Glutamatergic neuron (in vitro differentiated cells): ENCODE measurements around the gene ZNF473. TPM values are rescaled to one million over a fixed set of nuclear protein-coding genes. Genes with fewer than 3 reads are reported as not detected.
A peak's percentile ranks its signal among the peaks of the same experiment; 100 is the strongest.
"Not testable (repeated sequence)": the region's sequence is repeated elsewhere in the genome, so short reads cannot be mapped to it uniquely, and the experiment has no call there.

Experiments used
- DNase-seq: peaks from one replicate; pipeline ENCODE4 v3.0.0; 2022
- H3K27ac Mint-ChIP-seq: one replicate; pipeline ENCODE4 v1.8.0; 2020; ENCODE audit warnings: mild to moderate bottlenecking, mixed read lengths, inconsistent platforms; ENCODE audit not compliant: unreplicated experiment
- H3K27me3 Mint-ChIP-seq: one replicate; pipeline ENCODE4 v1.8.0; 2020; ENCODE audit warnings: mild to moderate bottlenecking, moderate library complexity, mixed read lengths, inconsistent platforms; ENCODE audit not compliant: unreplicated experiment
- H3K36me3 Mint-ChIP-seq: one replicate; pipeline ENCODE4 v1.8.0; 2020; ENCODE audit warnings: mild to moderate bottlenecking, mixed read lengths, inconsistent platforms; ENCODE audit not compliant: unreplicated experiment
- H3K4me1 Mint-ChIP-seq: one replicate; pipeline ENCODE4 v1.8.0; 2020; ENCODE audit warnings: mild to moderate bottlenecking, low read depth, mixed read lengths, inconsistent platforms; ENCODE audit not compliant: unreplicated experiment
- H3K4me3 Mint-ChIP-seq: one replicate; pipeline ENCODE4 v1.8.0; 2020; ENCODE audit warnings: mild to moderate bottlenecking, mixed read lengths, inconsistent platforms; ENCODE audit not compliant: unreplicated experiment
- H3K9me3 Mint-ChIP-seq: one replicate; pipeline ENCODE4 v1.8.0; 2020; ENCODE audit warnings: mild to moderate bottlenecking, moderate library complexity, mixed read lengths, inconsistent platforms; ENCODE audit not compliant: unreplicated experiment
- total RNA-seq: library from RNA; stranded (reverse); fragmentation: NEBNext Ultra II Directional; extraction: Animal tissue kit (Norgen Biotek cat#: 25700); gene quantifications from one replicate; pipeline ENCODE4 v1.2.1, GENCODE V29; 2021; ENCODE audit not compliant: unreplicated experiment
- TF ChIP-seq, protein P1 (sequence below): fragments of 200-600 bp; sonication (generic); IDR thresholded peaks from one replicate; pipeline ENCODE4 v1.5.0; 2021; ENCODE audit not compliant: partially characterized antibody, unreplicated experiment

ZNF473 gene
- total RNA-seq, 1 donor from 2014 or later, result 13.4 TPM

DNA sequence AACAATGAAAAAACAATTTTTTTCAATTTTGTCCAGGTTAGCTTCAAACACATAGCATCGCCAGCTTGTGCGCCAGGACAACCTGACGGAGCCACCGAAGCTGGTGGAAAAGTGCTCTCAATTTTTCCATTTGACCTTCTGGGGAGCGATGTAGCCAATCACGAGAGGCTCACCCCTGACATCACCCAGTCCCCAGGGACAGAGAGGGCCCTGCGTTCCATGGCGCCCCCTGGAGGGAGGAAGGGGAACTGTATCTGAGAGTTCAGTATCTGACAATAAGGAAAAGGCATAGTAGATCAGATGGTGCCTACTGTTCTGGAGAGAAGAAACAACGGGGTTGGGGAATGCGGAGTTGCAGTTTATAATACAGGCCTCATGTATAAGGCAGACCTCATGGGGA lies 64.9 kb downstream of the ZNF473 start:
- not testable (repeated sequence) for H3K27me3 Mint-ChIP-seq

DNA sequence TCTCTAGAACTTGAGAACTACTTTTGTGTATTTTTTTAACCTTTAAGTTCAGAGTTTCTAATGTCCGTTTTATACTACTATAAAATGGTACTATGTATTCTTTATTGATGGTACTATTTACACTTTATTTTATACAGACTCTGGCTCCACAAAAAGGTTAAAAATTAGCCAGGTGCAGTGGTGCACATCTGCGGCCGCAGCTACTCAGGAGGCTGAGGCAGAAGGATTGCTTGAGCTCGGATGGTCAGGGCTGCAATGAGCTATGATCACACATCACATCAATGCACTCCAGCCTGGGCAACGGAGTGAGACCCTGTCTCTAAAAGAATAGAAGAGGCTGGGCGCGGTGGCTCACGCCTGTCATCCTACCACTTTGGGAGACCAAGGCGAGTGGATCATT lies 66.0 kb downstream of the ZNF473 start:
- H3K4me1 Mint-ChIP-seq, H3K27me3 Mint-ChIP-seq, DNase-seq, H3K4me3 Mint-ChIP-seq, H3K9me3 Mint-ChIP-seq, H3K27ac Mint-ChIP-seq, H3K36me3 Mint-ChIP-seq: not testable (repeated sequence)

More for the DNA sequence above, 64.9 kb downstream of the ZNF473 start:
- H3K4me3 Mint-ChIP-seq, H3K4me1 Mint-ChIP-seq, DNase-seq, H3K9me3 Mint-ChIP-seq, H3K27ac Mint-ChIP-seq, H3K36me3 Mint-ChIP-seq: not testable (repeated sequence)
- TF ChIP-seq, protein P1, sequence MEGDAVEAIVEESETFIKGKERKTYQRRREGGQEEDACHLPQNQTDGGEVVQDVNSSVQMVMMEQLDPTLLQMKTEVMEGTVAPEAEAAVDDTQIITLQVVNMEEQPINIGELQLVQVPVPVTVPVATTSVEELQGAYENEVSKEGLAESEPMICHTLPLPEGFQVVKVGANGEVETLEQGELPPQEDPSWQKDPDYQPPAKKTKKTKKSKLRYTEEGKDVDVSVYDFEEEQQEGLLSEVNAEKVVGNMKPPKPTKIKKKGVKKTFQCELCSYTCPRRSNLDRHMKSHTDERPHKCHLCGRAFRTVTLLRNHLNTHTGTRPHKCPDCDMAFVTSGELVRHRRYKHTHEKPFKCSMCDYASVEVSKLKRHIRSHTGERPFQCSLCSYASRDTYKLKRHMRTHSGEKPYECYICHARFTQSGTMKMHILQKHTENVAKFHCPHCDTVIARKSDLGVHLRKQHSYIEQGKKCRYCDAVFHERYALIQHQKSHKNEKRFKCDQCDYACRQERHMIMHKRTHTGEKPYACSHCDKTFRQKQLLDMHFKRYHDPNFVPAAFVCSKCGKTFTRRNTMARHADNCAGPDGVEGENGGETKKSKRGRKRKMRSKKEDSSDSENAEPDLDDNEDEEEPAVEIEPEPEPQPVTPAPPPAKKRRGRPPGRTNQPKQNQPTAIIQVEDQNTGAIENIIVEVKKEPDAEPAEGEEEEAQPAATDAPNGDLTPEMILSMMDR, result peak; percentile 14

DNA sequence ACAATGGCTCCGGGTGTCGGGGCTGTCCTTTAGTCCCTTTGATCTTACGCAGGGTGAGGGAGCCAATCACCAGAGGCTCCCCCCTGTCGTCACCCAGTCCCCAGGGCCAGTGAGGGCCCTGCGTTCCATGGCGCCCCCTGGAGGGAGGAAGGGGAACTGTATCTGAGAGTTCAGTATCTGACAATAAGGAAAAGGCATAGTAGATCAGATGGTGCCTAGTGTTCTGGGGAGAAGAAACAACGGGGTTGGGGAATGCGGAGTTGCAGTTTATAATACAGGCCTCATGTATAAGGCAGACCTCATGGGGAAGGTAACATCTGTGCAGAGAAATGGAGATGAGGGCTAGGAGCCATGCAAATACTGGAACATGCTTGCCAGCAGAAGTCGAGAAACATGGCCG lies 66.8 kb downstream of the ZNF473 start:
- not testable (repeated sequence) for H3K27ac Mint-ChIP-seq, H3K4me3 Mint-ChIP-seq, H3K9me3 Mint-ChIP-seq

DNA sequence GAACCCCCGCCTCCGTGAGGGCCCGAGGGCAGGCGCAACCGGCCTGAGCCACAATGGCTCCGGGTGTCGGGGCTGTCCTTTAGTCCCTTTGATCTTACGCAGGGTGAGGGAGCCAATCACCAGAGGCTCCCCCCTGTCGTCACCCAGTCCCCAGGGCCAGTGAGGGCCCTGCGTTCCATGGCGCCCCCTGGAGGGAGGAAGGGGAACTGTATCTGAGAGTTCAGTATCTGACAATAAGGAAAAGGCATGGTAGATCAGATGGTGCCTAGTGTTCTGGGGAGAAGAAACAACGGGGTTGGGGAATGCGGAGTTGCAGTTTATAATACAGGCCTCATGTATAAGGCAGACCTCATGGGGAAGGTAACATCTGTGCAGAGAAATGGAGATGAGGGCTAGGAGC lies 72.1 kb downstream of the ZNF473 start:
- DNase-seq, H3K27me3 Mint-ChIP-seq: not testable (repeated sequence)

More for the DNA sequence above, 66.8 kb downstream of the ZNF473 start:
- not testable (repeated sequence) for H3K36me3 Mint-ChIP-seq, DNase-seq, H3K27me3 Mint-ChIP-seq, H3K4me1 Mint-ChIP-seq

DNA sequence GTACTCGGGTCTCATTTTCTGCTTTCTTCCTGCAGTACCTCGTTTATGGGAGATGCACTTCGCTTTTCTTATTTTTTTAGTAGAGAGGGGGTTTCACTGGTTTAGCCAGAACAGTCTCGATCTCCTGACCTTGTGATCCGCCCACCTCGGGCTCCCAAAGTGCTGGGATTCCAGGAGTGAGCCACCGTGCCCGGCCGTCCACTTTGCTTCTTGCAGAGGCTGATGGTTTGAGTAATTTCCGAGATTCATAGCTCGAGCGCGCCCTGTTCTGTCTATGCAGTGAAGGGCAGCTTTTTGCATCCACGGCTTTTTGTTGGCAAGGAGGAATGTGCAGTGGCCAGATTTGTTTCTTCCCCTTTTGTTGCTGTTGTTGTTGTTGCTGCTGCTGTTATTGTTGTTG lies 73.1 kb downstream of the ZNF473 start:
- not testable (repeated sequence) for H3K9me3 Mint-ChIP-seq, H3K36me3 Mint-ChIP-seq, H3K4me3 Mint-ChIP-seq, H3K27ac Mint-ChIP-seq, H3K27me3 Mint-ChIP-seq, H3K4me1 Mint-ChIP-seq
- DNase-seq, result peak; percentile 49

More for the DNA sequence above, 72.1 kb downstream of the ZNF473 start:
- not testable (repeated sequence) for H3K4me1 Mint-ChIP-seq, H3K27ac Mint-ChIP-seq, H3K36me3 Mint-ChIP-seq, H3K9me3 Mint-ChIP-seq, H3K4me3 Mint-ChIP-seq

DNA sequence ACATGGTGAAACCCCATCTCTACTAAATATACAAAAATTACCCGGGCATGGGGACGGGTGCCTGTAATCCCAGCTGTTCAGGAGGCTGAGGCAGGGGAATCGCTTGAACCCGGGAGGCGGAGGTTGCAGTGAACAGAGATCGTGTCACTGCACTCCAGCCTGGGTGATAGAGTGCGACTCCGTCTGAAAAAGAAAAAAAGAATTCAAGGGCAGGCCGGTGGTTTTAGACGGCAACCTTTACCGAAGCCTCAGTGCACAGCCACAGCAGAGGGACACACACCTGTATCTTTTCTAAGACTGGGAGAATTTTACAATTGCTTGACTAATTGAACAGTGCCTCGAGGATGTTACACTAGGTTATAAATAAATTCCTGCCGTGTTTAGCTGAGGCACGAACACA lies 73.9 kb downstream of the ZNF473 start:
- H3K27me3 Mint-ChIP-seq, H3K4me3 Mint-ChIP-seq, H3K9me3 Mint-ChIP-seq, H3K4me1 Mint-ChIP-seq, H3K36me3 Mint-ChIP-seq, DNase-seq, H3K27ac Mint-ChIP-seq: not testable (repeated sequence)

DNA sequence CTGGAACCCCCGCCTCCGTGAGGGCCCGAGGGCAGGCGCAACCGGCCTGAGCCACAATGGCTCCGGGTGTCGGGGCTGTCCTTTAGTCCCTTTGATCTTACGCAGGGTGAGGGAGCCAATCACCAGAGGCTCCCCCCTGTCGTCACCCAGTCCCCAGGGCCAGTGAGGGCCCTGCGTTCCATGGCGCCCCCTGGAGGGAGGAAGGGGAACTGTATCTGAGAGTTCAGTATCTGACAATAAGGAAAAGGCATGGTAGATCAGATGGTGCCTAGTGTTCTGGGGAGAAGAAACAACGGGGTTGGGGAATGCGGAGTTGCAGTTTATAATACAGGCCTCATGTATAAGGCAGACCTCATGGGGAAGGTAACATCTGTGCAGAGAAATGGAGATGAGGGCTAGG lies 75.1 kb downstream of the ZNF473 start:
- H3K36me3 Mint-ChIP-seq, H3K4me1 Mint-ChIP-seq: not testable (repeated sequence)

More for the DNA sequence above, 75.1 kb downstream of the ZNF473 start:
- H3K27me3 Mint-ChIP-seq, DNase-seq, H3K27ac Mint-ChIP-seq, H3K9me3 Mint-ChIP-seq, H3K4me3 Mint-ChIP-seq: not testable (repeated sequence)

Other genes starting within 250 kb of the ZNF473 start
- gene FUZ, start 212.7 kb upstream of the ZNF473 start, total RNA-seq, result 13.6 TPM
- 51.0 TPM for gene MED25, start 207.7 kb upstream of the ZNF473 start, total RNA-seq
- gene PTOV1, start 174.8 kb upstream of the ZNF473 start, total RNA-seq, result 342 TPM
- 81.3 TPM for gene PNKP, start 158.4 kb upstream of the ZNF473 start, total RNA-seq
- 23.7 TPM for gene AKT1S1, start 148.7 kb upstream of the ZNF473 start, total RNA-seq
- 56.8 TPM for gene TBC1D17, start 148.3 kb upstream of the ZNF473 start, total RNA-seq
- gene IL4I1, start 129.1 kb upstream of the ZNF473 start, total RNA-seq, result 0.59 TPM
- gene ATF5, start 96.8 kb upstream of the ZNF473 start, total RNA-seq, result 138 TPM
- gene NUP62, start 96.5 kb upstream of the ZNF473 start, total RNA-seq, result 65.4 TPM
- gene SIGLEC11, start 64.8 kb upstream of the ZNF473 start, total RNA-seq, result not detected
- 44.5 TPM for gene VRK3, start 633 bp upstream of the ZNF473 start, total RNA-seq
- gene IZUMO2, start 137.3 kb downstream of the ZNF473 start, total RNA-seq, result not detected
- 0.59 TPM for gene MYH14, start 177.6 kb downstream of the ZNF473 start, total RNA-seq